Sigmoid colon (tissue), 4 donors: Measurements from ENCODE around the gene STRIP1.

Source experiments
- EP300 ChIP-seq, 4 donors: sonication (generic); formaldehyde crosslinking; IDR thresholded peaks; one replicate each; pipeline ENCODE4 v1.6.1; 2017; ENCODE audit warnings: antibody characterized with exemption in 4 of 4
- POLR2A ChIP-seq, 2 donors: fragments of 450-650 bp; IDR thresholded peaks; one replicate each; pipeline ENCODE4 v1.6.1; 2016; ENCODE audit warnings: antibody characterized with exemption in 2 of 2, mild to moderate bottlenecking in 2 of 2, moderate library complexity in 2 of 2
- POLR2AphosphoS5 ChIP-seq, 4 donors: sonication (generic); formaldehyde crosslinking; IDR thresholded peaks; one replicate each; pipeline ENCODE4 v1.6.1; 2017; ENCODE audit warnings: antibody characterized with exemption in 4 of 4
- TF ChIP-seq, protein P1 (sequence below), 4 experiments: fragments of 450-650 bp in 3 of 4; fragments of 200-600 bp in 1 of 4; IDR thresholded peaks; one replicate each; pipeline ENCODE4 v1.5.1; 2016 to 2019; ENCODE audit warnings: antibody characterized with exemption in 4 of 4, mild to moderate bottlenecking in 3 of 4, moderate library complexity in 2 of 4

DNA sequence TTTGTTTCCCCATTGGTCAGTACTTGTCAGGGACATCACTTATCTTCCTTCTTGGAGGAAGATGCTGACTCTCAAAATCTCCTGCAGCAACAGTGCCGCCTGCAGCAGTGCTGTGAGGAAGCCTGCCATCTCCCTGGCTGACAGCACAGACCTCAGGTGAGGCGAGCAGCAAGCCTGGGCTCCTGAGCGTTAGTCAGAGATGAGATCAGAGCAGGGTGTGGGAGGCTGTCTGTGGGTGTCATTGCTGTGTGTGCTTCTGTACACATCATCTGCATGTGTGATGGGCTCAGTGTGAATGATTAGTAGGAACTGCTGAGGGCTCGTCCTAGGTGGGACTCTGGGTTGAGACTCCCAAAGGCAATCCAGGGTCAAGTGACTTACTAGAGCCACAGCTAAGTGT is 6.1 kb downstream of the STRIP1 start:
- TF ChIP-seq, protein P1, sequence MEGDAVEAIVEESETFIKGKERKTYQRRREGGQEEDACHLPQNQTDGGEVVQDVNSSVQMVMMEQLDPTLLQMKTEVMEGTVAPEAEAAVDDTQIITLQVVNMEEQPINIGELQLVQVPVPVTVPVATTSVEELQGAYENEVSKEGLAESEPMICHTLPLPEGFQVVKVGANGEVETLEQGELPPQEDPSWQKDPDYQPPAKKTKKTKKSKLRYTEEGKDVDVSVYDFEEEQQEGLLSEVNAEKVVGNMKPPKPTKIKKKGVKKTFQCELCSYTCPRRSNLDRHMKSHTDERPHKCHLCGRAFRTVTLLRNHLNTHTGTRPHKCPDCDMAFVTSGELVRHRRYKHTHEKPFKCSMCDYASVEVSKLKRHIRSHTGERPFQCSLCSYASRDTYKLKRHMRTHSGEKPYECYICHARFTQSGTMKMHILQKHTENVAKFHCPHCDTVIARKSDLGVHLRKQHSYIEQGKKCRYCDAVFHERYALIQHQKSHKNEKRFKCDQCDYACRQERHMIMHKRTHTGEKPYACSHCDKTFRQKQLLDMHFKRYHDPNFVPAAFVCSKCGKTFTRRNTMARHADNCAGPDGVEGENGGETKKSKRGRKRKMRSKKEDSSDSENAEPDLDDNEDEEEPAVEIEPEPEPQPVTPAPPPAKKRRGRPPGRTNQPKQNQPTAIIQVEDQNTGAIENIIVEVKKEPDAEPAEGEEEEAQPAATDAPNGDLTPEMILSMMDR (IDR thresholded peaks at IDR 0.05), result no peak
- TF ChIP-seq EP300 (IDR thresholded peaks at IDR 0.05) (no peak), POLR2A (IDR thresholded peaks at IDR 0.05) (no peak), POLR2AphosphoS5 (IDR thresholded peaks at IDR 0.05) (no peak)
